ENCODE results near the gene OPRM1. TPM values are rescaled to one million over a fixed set of nuclear protein-coding genes. Genes with fewer than 3 reads are reported as not detected.
"Not testable (repeated sequence)": the region's sequence is repeated elsewhere in the genome, so short reads cannot be mapped to it uniquely, and the experiment has no call there.

The OPRM1 gene
- total and polyA plus RNA-seq, 9 donors: not detected

DNA sequence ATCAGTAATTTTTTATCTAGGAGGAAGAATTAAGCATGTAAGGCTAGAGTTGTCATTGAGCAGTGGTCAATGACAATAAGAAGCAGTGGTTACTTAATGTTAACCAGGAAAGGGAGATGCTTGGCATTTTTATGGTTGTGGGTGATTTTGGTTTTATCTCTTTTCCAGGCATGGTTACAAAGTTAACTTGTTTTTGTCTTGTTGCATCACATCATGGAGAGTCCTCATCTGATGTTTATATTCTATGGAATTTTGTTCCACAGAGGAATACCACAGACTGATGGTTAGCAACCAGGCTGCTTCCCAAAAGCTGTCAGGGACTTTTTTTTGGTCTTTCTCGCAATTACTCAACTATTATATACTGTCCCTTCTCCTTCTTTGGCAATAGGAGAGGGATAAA, 32.7 kb downstream of the OPRM1 start:
- Histone ChIP-seq H3K27ac (no peak overlapping the region), H3K27me3 (no peaks in the 10 kb centered on the region), H3K4me3 (no peak overlapping the region), H3K9me3 (no peaks in the 10 kb centered on the region), H3K36me3 (no peaks in the 10 kb centered on the region), H3K4me1 (ENCODE audit: insufficient read depth) (no peaks in the 10 kb centered on the region)
- no peak for DNase-seq
- intact Hi-C loops (cut with DNase I): no loop called here
- TF ChIP-seq, protein P1, sequence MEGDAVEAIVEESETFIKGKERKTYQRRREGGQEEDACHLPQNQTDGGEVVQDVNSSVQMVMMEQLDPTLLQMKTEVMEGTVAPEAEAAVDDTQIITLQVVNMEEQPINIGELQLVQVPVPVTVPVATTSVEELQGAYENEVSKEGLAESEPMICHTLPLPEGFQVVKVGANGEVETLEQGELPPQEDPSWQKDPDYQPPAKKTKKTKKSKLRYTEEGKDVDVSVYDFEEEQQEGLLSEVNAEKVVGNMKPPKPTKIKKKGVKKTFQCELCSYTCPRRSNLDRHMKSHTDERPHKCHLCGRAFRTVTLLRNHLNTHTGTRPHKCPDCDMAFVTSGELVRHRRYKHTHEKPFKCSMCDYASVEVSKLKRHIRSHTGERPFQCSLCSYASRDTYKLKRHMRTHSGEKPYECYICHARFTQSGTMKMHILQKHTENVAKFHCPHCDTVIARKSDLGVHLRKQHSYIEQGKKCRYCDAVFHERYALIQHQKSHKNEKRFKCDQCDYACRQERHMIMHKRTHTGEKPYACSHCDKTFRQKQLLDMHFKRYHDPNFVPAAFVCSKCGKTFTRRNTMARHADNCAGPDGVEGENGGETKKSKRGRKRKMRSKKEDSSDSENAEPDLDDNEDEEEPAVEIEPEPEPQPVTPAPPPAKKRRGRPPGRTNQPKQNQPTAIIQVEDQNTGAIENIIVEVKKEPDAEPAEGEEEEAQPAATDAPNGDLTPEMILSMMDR (IDR thresholded peaks at IDR 0.05): no peak
- TF ChIP-seq EP300 (IDR thresholded peaks at IDR 0.05): no peak
- no peak for TF ChIP-seq POLR2A (IDR thresholded peaks at IDR 0.05)
- 69 to 82% (median 78%) methylated on average over 1 of the region's 1 CpG for WGBS, 3 donors

DNA sequence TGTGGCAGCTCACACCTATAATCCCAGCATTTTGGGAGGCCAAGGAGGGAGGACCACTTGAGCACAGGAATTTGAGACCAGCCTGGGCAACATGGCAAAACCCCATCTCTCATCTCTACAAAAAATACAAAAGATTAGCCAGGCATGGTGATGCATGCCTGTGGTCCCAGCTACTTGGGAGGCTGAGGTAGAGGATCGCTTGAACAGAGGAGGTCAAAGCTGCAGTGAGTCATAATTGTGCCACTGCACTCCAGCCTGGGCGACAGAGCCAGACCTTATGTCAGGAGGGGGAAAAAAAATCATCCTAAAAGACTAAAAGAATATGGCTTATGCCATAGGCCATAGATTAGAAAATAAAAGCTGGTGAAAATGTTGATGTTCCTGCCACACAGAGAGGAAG, 39.6 kb downstream of the OPRM1 start:
- H3K4me1 ChIP-seq (ENCODE audit: insufficient read depth); H3K9me3 ChIP-seq; H3K27ac ChIP-seq; intact Hi-C loops (cut with DNase I); H3K27me3 ChIP-seq; H3K4me3 ChIP-seq; DNase-seq; H3K36me3 ChIP-seq: not testable (repeated sequence)
- WGBS, 3 donors: 64 to 82% (median 72%) methylated on average over 2 of the region's 2 CpGs

DNA sequence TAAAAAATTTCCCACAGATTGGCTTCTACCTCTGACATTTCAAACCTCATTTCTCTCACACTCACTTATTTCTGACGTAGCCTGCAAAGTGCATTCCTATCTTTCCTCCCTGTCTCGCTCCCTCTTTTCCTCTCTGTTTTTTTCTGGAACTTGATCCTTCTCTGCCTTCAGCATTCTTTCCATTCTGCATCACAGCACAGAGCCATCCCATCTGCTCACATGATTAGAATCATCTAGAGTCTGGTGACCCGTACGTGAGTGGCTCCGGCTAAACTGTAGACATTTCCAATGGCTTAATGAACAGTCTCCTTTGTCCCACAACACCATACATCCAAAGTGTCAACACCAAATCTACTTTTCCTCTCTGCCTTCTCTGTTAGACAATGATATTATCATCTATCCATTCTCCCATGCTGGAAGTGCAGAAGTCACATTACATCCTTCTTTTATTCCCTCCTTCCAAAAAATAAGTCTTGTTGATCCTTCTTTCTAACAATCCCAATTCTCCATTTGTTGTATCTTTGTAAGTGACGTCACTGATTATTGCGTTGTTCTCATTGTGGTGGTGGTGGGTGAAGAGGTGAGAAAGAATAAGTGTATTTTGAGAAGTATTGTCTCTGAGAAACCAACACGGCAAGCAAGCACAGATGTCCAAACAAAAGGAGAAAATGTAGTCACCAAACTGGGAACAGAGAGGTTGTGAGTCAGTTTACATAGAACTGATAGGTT, 41.6 kb downstream of the OPRM1 start:
- intact Hi-C loops (cut with DNase I): no loop called here
- Histone ChIP-seq H3K4me1 (ENCODE audit: insufficient read depth) (no peaks in the 10 kb centered on the region), H3K4me3 (no peak overlapping the region), H3K27ac (no peak overlapping the region), H3K9me3 (no peaks in the 10 kb centered on the region), H3K36me3 (no peaks in the 10 kb centered on the region), H3K27me3 (no peaks in the 10 kb centered on the region)
- no peak for DNase-seq
- TF ChIP-seq POLR2A (IDR thresholded peaks at IDR 0.05) (no peak), EP300 (IDR thresholded peaks at IDR 0.05) (no peak)
- TF ChIP-seq, protein P1 (IDR thresholded peaks at IDR 0.05): no peak
- WGBS, 3 donors: 59 to 64% (median 64%) methylated on average over 8 of the region's 8 CpGs

DNA sequence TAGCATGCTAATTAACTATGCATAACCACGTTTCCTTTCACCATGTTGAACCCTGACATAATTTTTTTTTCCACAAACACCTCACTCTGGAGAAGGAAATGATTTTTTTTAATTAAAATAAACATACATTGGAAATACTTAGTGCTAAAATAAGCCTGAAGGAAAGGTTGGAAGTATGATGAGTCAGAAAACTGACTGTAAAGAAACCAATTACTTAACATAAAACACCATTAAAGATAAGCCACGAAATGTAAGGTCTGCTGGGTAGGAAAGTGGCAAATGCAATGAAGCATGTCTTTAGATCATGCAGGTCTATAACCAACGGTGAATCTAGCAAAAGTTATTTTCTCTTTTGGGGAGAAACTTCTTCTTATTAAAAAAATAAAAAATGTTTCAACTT, 47.5 kb downstream of the OPRM1 start:
- Histone ChIP-seq H3K27ac (no peak overlapping the region), H3K36me3 (no peaks in the 10 kb centered on the region), H3K27me3 (no peaks in the 10 kb centered on the region), H3K4me1 (ENCODE audit: insufficient read depth) (no peaks in the 10 kb centered on the region), H3K9me3 (no peaks in the 10 kb centered on the region), H3K4me3 (no peak overlapping the region)
- 15 to 44% (median 31%) methylated on average over 3 of the region's 3 CpGs for WGBS, 3 donors
- intact Hi-C loops (cut with DNase I): no loop called here
- TF ChIP-seq EP300 (IDR thresholded peaks at IDR 0.05) (no peak), POLR2A (IDR thresholded peaks at IDR 0.05) (no peak)
- TF ChIP-seq, protein P1 (IDR thresholded peaks at IDR 0.05): no peak
- no peak for DNase-seq

DNA sequence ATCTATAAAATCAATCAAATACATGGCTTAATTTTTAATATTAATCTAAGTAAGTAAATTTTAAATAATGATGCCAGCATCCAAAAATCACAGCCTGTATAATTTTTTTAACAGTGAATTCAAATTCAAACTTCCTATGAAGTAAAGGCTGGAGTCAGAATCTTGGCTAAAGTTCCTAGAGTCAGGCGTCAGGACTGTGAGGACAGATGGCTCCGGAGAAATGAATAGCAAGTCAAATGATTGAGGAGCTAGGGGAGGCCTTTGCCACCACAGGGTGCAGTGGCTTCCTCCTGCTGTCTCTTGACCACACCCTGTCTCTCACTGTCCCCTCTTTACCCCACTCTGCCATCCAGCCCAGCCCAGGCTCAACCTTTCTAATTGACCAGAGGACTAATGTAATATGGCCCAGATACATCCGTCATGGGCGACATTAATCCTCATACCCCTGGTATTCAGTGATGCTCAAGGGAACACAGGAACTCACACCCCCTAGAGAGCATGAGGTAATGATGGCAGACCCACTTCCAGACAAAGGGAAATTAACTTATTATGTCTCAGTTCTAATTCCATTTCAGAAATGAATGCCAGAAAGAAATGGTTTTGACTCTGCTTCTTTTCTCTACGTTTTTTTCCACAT, 53.4 kb downstream of the OPRM1 start:
- intact Hi-C loops (cut with DNase I): no loop called here
- Histone ChIP-seq H3K27ac (no peak overlapping the region), H3K9me3 (no peaks in the 10 kb centered on the region), H3K27me3 (no peaks in the 10 kb centered on the region), H3K4me1 (ENCODE audit: insufficient read depth) (no peaks in the 10 kb centered on the region), H3K36me3 (no peaks in the 10 kb centered on the region), H3K4me3 (no peak overlapping the region)
- 56 to 69% (median 62%) methylated on average over 5 of the region's 5 CpGs for WGBS, 3 donors
- no peak for DNase-seq
- TF ChIP-seq EP300 (IDR thresholded peaks at IDR 0.05) (no peak), POLR2A (IDR thresholded peaks at IDR 0.05) (no peak)
- TF ChIP-seq, protein P1 (IDR thresholded peaks at IDR 0.05): no peak

Data from ovary (tissue), 9 donors.